Measurements from ENCODE around the gene BMPR1B. TPM values are rescaled to one million over a fixed set of nuclear protein-coding genes. Genes with fewer than 3 reads are reported as not detected.

The BMPR1B gene
- total and polyA plus RNA-seq, 4 donors, result 0.27 to 0.70 (median 0.48) TPM

DNA sequence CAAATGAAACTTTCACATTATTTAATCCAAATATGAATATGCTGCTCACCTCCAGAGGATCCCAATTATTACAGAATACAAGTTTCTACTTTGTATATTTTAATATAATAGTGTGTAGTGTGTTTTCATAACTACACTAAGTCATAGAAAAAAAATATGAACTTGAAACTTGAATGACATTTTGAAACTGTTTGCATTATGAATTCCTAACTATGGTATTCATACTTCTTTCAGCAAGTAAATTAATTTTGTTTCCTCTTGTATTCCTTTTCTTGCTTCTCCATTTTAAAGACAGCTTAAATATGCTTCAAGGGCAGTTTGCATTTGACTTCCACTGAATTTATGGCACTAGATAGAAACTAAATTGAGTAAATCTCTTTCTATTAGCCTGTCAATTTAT is 177.1 kb downstream of the BMPR1B start (continued):
- TF ChIP-seq, protein P1, sequence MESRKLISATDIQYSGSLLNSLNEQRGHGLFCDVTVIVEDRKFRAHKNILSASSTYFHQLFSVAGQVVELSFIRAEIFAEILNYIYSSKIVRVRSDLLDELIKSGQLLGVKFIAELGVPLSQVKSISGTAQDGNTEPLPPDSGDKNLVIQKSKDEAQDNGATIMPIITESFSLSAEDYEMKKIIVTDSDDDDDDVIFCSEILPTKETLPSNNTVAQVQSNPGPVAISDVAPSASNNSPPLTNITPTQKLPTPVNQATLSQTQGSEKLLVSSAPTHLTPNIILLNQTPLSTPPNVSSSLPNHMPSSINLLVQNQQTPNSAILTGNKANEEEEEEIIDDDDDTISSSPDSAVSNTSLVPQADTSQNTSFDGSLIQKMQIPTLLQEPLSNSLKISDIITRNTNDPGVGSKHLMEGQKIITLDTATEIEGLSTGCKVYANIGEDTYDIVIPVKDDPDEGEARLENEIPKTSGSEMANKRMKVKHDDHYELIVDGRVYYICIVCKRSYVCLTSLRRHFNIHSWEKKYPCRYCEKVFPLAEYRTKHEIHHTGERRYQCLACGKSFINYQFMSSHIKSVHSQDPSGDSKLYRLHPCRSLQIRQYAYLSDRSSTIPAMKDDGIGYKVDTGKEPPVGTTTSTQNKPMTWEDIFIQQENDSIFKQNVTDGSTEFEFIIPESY (IDR thresholded peaks at IDR 0.05), result no peak

DNA sequence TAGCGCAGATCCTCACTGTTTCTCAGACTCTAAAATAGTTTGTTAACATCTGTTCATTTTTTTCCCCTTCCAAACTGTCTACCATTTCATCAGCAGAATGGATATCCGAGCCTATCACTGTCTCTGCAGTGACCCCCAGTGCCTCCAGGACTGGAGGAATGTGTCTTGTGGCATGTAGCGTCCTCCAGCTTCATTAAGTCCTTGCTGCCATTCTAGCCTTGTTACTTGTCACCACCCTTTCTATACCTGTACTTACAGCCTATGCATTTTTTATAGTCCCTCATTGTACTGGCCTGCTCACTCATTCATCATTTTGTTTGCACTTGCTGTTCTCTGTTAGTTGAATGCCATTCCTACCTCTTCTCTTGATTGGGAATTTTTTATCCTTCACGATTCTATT is 179.1 kb downstream of the BMPR1B start:
- no peaks in the 10 kb centered on the region for H3K9me3 ChIP-seq (ENCODE audit: control insufficient read depth in 4 of 4, low read length in 3 of 4)

More for the DNA sequence above, 179.1 kb downstream of the BMPR1B start:
- no peaks in the 10 kb centered on the region for H3K27me3 ChIP-seq (ENCODE audit: control insufficient read depth in 4 of 4, insufficient read depth in 4 of 4, low read length in 3 of 4)
- 74% methylated on average over 4 of the region's 4 CpGs for WGBS
- no peak overlapping the region for H3K4me3 ChIP-seq (ENCODE audit: low read depth in 1 of 3, low read length in 3 of 3)
- TF ChIP-seq FOXA2 (IDR thresholded peaks at IDR 0.05) (no peak), YY1 (IDR thresholded peaks at IDR 0.05) (no peak), RXRA (IDR thresholded peaks at IDR 0.05) (no peak), HNF4G (IDR thresholded peaks at IDR 0.05) (no peak), SP1 (IDR thresholded peaks at IDR 0.05) (no peak), FOXA1 (IDR thresholded peaks at IDR 0.05) (no peak), RAD21 (IDR thresholded peaks at IDR 0.05) (no peak), JUND (IDR thresholded peaks at IDR 0.05) (no peak), GABPA (IDR thresholded peaks at IDR 0.05 in 1 of 2, conservative IDR thresholded peaks at IDR 0.05 in 1 of 2) (no peak), EGR1 (IDR thresholded peaks at IDR 0.05; ENCODE audit: low read depth in 2 of 2) (no peak), HNF4A (conservative IDR thresholded peaks at IDR 0.05) (no peak), NR2F2 (IDR thresholded peaks at IDR 0.05) (no peak), TAF1 (conservative IDR thresholded peaks at IDR 0.05) (no peak)
- TF ChIP-seq, protein P2, sequence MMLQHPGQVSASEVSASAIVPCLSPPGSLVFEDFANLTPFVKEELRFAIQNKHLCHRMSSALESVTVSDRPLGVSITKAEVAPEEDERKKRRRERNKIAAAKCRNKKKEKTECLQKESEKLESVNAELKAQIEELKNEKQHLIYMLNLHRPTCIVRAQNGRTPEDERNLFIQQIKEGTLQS (IDR thresholded peaks at IDR 0.05), result no peak
- TF ChIP-seq, protein P3, sequence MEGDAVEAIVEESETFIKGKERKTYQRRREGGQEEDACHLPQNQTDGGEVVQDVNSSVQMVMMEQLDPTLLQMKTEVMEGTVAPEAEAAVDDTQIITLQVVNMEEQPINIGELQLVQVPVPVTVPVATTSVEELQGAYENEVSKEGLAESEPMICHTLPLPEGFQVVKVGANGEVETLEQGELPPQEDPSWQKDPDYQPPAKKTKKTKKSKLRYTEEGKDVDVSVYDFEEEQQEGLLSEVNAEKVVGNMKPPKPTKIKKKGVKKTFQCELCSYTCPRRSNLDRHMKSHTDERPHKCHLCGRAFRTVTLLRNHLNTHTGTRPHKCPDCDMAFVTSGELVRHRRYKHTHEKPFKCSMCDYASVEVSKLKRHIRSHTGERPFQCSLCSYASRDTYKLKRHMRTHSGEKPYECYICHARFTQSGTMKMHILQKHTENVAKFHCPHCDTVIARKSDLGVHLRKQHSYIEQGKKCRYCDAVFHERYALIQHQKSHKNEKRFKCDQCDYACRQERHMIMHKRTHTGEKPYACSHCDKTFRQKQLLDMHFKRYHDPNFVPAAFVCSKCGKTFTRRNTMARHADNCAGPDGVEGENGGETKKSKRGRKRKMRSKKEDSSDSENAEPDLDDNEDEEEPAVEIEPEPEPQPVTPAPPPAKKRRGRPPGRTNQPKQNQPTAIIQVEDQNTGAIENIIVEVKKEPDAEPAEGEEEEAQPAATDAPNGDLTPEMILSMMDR (IDR thresholded peaks at IDR 0.05; ENCODE audit: low read depth, low read length, missing input control), result no peak
- TF ChIP-seq, protein P4, sequence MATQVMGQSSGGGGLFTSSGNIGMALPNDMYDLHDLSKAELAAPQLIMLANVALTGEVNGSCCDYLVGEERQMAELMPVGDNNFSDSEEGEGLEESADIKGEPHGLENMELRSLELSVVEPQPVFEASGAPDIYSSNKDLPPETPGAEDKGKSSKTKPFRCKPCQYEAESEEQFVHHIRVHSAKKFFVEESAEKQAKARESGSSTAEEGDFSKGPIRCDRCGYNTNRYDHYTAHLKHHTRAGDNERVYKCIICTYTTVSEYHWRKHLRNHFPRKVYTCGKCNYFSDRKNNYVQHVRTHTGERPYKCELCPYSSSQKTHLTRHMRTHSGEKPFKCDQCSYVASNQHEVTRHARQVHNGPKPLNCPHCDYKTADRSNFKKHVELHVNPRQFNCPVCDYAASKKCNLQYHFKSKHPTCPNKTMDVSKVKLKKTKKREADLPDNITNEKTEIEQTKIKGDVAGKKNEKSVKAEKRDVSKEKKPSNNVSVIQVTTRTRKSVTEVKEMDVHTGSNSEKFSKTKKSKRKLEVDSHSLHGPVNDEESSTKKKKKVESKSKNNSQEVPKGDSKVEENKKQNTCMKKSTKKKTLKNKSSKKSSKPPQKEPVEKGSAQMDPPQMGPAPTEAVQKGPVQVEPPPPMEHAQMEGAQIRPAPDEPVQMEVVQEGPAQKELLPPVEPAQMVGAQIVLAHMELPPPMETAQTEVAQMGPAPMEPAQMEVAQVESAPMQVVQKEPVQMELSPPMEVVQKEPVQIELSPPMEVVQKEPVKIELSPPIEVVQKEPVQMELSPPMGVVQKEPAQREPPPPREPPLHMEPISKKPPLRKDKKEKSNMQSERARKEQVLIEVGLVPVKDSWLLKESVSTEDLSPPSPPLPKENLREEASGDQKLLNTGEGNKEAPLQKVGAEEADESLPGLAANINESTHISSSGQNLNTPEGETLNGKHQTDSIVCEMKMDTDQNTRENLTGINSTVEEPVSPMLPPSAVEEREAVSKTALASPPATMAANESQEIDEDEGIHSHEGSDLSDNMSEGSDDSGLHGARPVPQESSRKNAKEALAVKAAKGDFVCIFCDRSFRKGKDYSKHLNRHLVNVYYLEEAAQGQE (IDR thresholded peaks at IDR 0.05), result no peak
- TF ChIP-seq, protein P1 (IDR thresholded peaks at IDR 0.05), result no peak
- TF ChIP-seq, protein P5, sequence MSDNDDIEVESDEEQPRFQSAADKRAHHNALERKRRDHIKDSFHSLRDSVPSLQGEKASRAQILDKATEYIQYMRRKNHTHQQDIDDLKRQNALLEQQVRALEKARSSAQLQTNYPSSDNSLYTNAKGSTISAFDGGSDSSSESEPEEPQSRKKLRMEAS (IDR thresholded peaks at IDR 0.05), result no peak
- no peak overlapping the region for H3K9ac ChIP-seq (ENCODE audit: low read depth in 1 of 2, low read length in 2 of 2)
- H3K27ac ChIP-seq (ENCODE audit: low read depth in 1 of 2, low read length in 2 of 2), result no peak overlapping the region
- no peaks in the 10 kb centered on the region for H3K36me3 ChIP-seq (ENCODE audit: control insufficient read depth in 4 of 4, insufficient read depth in 3 of 4, low read depth in 1 of 4, low read length in 3 of 4)
- H3K4me1 ChIP-seq (ENCODE audit: control insufficient read depth in 4 of 4, insufficient read depth in 4 of 4, low read length in 3 of 4), result no peaks in the 10 kb centered on the region
- no peak for DNase-seq (ENCODE audit: low spot score)

Data from liver (tissue), 9 donors.